HG03439 (cell line): Measurements from ENCODE around the gene NFKB2.

Source experiments
- ATAC-seq: cut with Tn5 transposase; IDR thresholded peaks from one replicate; pipeline ENCODE4 v1.9.1; 2021; ENCODE audit warnings: mild to moderate bottlenecking, moderate library complexity; ENCODE audit not compliant: unreplicated experiment

The NFKB2 gene

DNA sequence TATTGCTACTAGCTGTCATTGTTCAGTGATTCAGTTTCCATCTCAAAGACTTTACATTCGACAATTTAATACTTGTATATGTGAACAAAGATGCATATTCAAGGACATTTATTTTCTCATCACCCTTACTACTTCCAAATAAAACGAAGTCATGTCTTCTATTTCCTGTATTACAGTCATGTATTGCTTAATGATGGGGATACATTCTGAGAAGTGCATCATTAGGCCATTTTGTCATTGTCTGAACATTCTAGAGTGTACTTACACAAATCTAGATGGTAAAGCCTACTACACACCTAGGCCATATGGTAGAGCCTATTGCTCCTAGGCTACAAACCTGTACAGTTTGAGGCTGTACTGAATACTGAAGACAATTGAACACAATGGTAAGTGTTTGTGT, 49.3 kb downstream of the NFKB2 start:
- ATAC-seq = no peak

DNA sequence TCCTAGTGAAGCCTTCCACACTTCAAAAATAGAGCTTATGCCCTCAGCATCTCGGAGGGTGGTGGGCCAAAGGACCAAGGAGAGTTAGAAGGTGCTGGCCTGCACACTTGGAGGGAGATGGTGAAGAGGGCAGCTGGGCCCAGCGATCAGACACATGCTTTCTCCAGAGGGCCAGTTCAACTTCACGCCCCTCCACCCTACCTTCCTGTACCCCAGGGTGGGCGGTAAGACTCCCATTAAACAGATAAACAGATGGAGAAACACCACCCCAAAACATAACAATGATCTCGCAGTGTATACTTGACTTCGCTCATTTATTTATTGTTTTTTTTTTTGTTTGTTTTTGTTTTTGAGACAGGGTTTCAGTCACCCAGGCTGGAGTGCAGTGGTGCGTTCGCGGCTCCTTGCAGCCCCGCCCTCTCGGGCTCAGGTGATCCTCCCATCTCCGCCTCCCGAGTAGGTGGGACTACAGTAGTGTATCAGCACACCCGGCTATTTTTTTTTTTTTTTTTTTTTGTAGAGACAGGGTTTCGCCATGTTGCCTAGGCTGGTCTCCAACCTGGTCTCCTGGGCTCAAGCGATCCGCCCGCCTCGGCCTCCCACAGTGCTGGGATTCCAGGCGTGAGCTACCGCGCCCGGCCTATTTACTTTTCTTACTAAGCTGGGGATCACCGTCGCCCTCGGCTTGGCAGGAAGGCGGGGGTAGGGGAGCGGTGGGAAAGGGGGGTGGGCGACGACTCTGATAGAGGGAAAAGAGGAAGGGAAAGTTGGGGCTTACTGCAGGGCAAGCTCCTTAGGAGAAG, 54.0 kb downstream of the NFKB2 start:
- peak; percentile 40 for ATAC-seq

DNA sequence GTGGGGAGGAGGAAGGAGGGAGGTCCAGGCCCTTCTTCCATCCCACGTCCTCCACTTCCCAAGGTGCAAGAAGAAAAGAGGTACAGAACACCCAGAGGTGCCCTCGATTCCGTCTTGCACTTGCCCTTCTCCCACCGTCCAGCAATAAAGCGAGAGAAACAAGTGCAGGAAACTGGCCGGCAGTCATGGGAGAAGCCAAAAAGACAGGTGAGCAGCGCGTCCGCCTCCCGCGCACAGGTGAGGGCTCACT, 54.5 kb downstream of the NFKB2 start:
- ATAC-seq = peak; percentile 13

DNA sequence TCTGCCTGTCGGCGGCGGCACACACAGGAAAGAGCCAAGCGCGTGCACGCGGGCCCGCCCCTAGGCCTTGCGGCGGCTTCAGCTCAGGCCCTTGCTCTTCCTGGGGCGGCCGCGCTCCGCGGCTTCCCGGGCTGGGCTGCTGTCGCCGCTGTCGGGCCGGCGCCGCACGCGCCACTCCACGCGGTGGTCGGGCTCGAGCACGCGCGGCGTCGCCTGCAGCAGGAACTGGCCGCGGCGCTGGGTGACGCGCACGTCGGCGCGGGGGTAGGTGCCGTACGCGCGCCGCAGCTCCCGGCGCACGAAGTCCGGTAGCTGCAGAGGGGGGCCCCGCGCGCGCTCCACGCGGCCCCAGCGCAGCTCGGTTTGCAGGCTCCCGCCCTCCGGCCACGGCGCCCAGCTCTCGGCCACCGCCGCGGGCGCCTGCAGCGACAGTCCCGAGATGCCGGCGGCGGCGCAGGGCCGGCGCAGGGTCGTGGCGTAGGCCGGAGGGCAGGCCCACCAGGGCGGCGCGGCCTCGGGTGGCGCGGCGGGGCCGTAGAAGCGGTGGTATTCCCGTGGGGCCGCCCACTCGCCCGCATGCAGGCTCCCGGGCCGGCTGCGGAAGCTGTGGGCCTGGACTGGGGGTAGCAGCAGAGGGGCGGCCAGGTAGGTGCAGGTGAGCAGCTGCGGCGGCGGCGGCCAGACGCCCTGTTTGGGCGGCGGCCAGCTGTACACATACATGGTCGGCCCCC, 55.0 kb downstream of the NFKB2 start:
- peak; percentile 76 for ATAC-seq

DNA sequence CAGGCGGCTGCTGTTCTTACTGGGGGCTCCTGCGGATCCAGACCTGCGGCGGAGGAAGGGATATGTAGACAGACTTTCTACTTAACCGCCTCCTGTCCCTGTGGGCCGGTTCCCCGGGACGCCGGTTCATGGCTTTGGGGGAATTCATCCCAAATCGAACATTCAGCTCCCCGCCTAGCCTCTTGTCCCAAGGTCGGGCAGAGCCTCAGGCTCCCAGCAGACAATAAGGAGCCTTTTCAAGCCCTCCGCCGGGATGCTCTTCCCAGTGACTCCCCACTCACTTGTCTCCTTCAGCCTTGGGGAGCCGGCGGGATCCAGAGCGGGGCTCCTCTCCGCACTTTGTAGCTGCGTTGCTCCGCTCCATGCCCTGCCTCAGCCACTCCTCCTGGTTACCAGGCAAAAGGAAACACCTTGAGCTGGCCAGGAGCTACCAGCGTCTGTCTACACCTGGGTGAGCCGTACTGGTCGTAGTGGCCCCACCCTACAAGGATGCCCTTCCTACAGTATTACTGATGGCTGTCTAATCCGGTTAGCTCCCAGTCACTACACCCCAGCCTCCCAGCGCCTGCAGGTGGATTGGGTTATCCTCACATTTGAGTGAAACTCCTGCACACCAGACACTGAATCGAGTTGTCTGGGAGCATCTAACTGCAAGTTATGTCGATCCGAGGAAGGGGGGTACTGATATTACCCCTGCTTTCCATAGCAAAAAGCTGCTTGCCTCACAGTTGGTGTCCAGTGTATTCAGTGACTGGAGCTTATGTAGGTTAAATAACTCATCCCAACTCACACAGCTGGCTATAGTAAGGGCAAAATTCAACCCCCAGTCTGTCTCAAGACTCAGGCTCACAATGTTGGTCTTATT, 55.8 kb downstream of the NFKB2 start, which contains the start of gene C10orf95:
TSS of gene C10orf95 (minus strand) at position 439 of the 865 bp plus-strand sequence. CDS start 450 bp downstream, outside the sequence.
- ATAC-seq = no peak
